ENCODE data around the gene CSTF3.

Gene CSTF3

DNA sequence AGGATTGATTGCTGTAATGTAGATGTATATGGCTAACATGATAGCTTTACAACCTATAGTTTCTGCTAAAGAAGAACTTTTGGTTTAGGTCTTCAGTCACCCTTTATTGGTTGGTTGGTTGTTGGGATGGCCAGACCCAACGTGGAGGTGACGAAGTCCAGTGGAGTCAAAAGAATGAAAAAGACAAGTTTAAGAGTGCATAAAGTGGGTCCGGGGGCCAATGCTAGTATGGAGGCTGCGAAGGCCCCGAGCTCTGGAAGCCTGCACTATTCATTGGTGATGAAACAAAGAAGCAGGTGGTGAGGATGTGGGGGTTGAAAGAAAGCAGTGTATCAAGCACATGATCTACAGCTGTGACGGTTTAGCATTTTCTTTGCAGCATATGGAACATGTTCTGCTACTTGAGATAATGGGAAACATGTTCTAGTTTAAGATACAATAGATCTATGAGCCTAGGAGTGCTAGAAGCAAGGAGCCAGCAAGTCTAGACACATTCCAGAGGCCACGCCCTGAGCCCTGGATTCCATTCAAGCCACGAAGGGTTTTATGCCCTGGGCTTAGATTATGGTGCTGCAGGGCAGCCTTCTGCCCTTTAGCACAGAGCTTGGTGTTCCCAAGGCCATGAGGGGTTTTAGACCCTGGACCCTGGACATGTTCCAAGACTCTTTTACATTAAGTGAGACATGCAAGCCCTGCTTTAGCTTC is 115.6 kb downstream of the CSTF3 start:
- FAIRE-seq (no peak), DNase-seq (ENCODE audit: insufficient read length, low spot score) (no peak)

DNA sequence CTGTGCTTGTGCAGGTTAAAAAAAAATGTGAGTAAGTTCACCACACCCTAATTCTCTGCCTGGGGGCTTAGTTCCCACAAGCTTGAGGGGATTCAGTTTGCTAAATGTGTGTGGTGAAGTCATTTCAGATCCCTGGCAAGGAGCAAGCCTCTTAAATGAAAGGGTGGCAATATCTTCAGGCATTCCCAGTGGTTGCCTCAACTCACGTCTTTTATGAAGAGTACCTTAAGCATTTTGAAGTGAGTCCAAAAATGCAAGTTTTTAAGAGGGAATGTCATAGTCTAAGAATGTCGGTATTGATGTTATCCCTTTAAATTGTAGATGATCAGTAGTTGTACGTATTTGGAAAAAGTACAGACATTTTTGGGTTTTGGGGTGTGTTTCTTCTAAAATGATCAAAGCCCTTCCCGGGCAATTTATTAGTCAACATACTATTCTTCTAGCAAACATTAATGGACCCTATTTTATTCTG is 117.0 kb downstream of the CSTF3 start:
- DNase-seq (ENCODE audit: insufficient read length, low spot score) (no peak), FAIRE-seq (no peak)

- DNase-seq (ENCODE audit: insufficient read length, low spot score) = no peak
- no peak for FAIRE-seq
Measured at GRCh38 chr11:33043221-33043830, 118.0 kb downstream of the CSTF3 start.

- FAIRE-seq = peak; percentile 26
- no peak for DNase-seq (ENCODE audit: insufficient read length, low spot score)
Measured at GRCh38 chr11:33040862-33041453, 120.3 kb downstream of the CSTF3 start.

DNA sequence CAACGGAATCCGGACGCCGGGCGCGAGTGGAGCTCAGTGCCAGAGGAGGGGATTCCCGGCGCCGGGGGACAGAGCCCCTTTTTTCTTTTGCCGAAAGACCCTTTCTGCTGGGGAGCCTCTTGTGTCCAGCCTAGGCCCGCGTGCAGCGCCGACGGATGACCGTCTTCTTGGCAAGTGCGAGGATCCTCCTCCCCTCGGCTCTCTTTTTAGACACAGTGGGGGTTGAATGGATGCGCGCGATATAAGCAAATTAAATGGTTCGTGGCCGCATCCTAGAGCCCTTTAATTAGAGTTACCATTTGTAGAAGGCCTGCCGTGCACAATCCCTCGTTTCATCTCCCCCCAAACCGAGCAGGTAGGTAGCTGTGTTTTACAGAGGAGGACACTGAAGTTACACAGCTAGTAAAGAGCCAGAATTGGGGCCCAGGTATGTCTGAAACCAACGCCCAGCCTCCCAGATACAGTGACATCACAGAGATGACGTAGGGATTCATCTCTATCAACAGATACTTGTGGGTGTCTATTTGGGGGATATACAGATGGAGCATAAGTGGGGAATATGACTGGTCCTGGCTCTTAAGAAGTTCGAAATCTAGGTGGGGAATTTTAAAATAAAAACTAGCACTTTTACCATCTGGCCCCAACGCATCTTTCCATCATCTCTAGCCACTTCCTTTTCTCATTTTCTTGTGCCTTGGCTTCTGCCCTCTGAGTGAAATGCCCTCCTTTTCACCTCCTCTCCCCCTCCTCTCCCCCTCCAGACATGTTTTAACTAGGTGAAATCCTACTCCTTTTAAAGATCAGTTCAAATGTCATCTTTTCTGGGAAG is 121.0 kb downstream of the CSTF3 start:
- DNase-seq (ENCODE audit: insufficient read length, low spot score) = no peak

GRCh38 chr11:33039274-33040032 is 121.8 kb downstream of the CSTF3 start, which contains the start of gene TCP11L1:
TSS of gene TCP11L1 (plus strand) at chr11:33039572. CDS start at chr11:33043774, 4,202 bp downstream.
- DNase-seq (ENCODE audit: insufficient read length, low spot score) = peak; percentile 64
- peak; percentile 90 for FAIRE-seq

More for the DNA sequence above, 121.0 kb downstream of the CSTF3 start:
- no peak for FAIRE-seq

DNA sequence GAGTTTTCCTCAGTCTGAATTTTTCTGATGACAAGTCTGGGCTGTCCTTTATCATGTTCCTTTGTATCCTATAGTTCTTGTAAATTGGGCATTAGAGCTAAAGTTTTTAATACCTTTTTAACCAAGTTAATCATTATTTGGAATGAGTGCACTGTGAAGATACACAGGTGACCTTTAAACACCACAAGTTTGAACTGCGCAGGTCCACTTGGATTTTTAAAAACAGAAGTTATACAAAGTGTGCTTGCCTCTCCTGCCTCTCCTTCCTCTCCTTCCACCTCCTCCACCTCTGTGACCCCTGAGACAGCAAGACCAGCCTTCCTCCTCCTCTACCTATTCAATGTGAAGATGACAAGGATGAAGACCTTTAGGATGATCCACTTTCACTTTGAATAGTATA is 126.3 kb downstream of the CSTF3 start:
- FAIRE-seq = peak; percentile 28
- no peak for DNase-seq (ENCODE audit: insufficient read length, low spot score)

Data from GM19239 (cell line).